Endothelial cell of umbilical vein (primary cell): ENCODE measurements around the gene RGL4. TPM values are rescaled to one million over a fixed set of nuclear protein-coding genes. Genes with fewer than 3 reads are reported as not detected.
"Not testable (repeated sequence)": the region's sequence is repeated elsewhere in the genome, so short reads cannot be mapped to it uniquely, and the experiment has no call there.

Experiments used
- Bru-seq: library from RNA; stranded (reverse); fragments of 400-500 nt; gene quantifications from one replicate; lab custom pipeline; 2021; lab: Mats Ljungman, UMichigan
- BruChase-seq, 2 experiments: library from RNA; stranded (reverse); fragments of 400-500 nt; gene quantifications; one replicate each; lab custom pipeline; 2021; lab: Mats Ljungman, UMichigan
- BruUV-seq: library from RNA; stranded (reverse); fragments of 400-500 nt; replicated peaks from 2 replicates; lab custom pipeline; 2021; lab: Mats Ljungman, UMichigan
- CTCF ChIA-PET: fragments of 300-600, 350-600 bp; sonication (Branson Sonifier 250); formaldehyde crosslinking; loops from one replicate; lab custom pipeline; 2021; ENCODE audit warnings: antibody characterized with exemption, inconsistent platforms; lab: Charles Lee
- POLR2A ChIA-PET: fragments of 300-600, 350-600 bp; sonication (Branson Sonifier 250); formaldehyde crosslinking; loops from one replicate; lab custom pipeline; 2021; ENCODE audit warnings: antibody characterized with exemption, inconsistent platforms; lab: Charles Lee
- DNase-seq: peaks from one replicate; pipeline ENCODE4 v3.0.0-alpha.2; 2011; ENCODE audit warnings: low read depth, low spot score
- FAIRE-seq: peaks from 2 replicates; lab custom pipeline; 2011; peaks lifted over from hg19 to GRCh38; lab: Jason Lieb, UNC
- H2AFZ ChIP-seq: 2 replicates; pipeline ENCODE4 v1.6.0; 2012; ENCODE audit warnings: low read depth, low read length, control low read depth, inconsistent platforms
- H3K27ac ChIP-seq: 2 replicates; pipeline ENCODE4 v1.5.1; 2011; ENCODE audit warnings: low read depth, mild to moderate bottlenecking, control low read depth, low read length, moderate library complexity; ENCODE audit not compliant: insufficient read depth
- H3K27me3 ChIP-seq, 2 experiments: 2 replicates each; pipeline versions ENCODE4 v1.6.0 to v1.6.1; 2011; ENCODE audit warnings: low read length in 2 of 2, mixed read lengths in 1 of 2; ENCODE audit not compliant: control insufficient read depth in 2 of 2, insufficient read depth in 2 of 2
- H3K36me3 ChIP-seq, 2 experiments: 2 replicates in 1 of 2; 3 replicates in 1 of 2; pipeline ENCODE4 v1.5.1; 2011; ENCODE audit warnings: low read length in 2 of 2, mild to moderate bottlenecking in 1 of 2, moderate library complexity in 1 of 2; ENCODE audit not compliant: control insufficient read depth in 2 of 2, insufficient read depth in 2 of 2; ENCODE audit errors: extremely low read depth in 1 of 2
- H3K4me1 ChIP-seq: 3 replicates; pipeline ENCODE4 v1.5.1; 2011; ENCODE audit warnings: mild to moderate bottlenecking, low read length; ENCODE audit not compliant: control insufficient read depth, insufficient read depth; ENCODE audit errors: extremely low read depth
- H3K4me2 ChIP-seq: 2 replicates; pipeline ENCODE4 v1.6.1; 2011; ENCODE audit warnings: low read length, control low read depth, mixed read lengths; ENCODE audit not compliant: insufficient read depth
- H3K4me3 ChIP-seq, 3 experiments: fragments of 200-600 bp in 1 of 3; sonication (generic), shearing (Covaris generic) in 1 of 3; replicated peaks in 1 of 3; 2 replicates each; pipeline ENCODE4 v1.5.1; 2011 to 2016; ENCODE audit warnings: control low read depth in 3 of 3, low read length in 3 of 3, mild to moderate bottlenecking in 2 of 3, inconsistent platforms in 1 of 3, low read depth in 1 of 3, moderate library complexity in 1 of 3; ENCODE audit not compliant: insufficient read depth in 1 of 3
- H3K79me2 ChIP-seq: 2 replicates; pipeline ENCODE4 v1.6.0; 2012; ENCODE audit warnings: low read length, inconsistent platforms; ENCODE audit not compliant: control insufficient read depth, insufficient read depth
- H3K9ac ChIP-seq: replicated peaks from 2 replicates; pipeline ENCODE3; 2011; ENCODE audit warnings: low read length, control low read depth; ENCODE audit not compliant: insufficient read depth; ENCODE audit errors: extremely low read depth
- H3K9me1 ChIP-seq: replicated peaks from 3 replicates; pipeline ENCODE4 v1.6.0; 2011; ENCODE audit warnings: mild to moderate bottlenecking, low read length; ENCODE audit not compliant: control insufficient read depth, insufficient read depth; ENCODE audit errors: extremely low read depth
- H3K9me3 ChIP-seq: replicated peaks from 2 replicates; pipeline ENCODE4 v1.5.1; 2012; ENCODE audit warnings: low read length, inconsistent platforms; ENCODE audit not compliant: control insufficient read depth, insufficient read depth
- H4K20me1 ChIP-seq: replicated peaks from 2 replicates; pipeline ENCODE3; 2011; ENCODE audit warnings: mild to moderate bottlenecking, low read length; ENCODE audit not compliant: control insufficient read depth, insufficient read depth; ENCODE audit errors: extremely low read depth
- CTCF ChIP-seq, 2 donors: IDR thresholded peaks; 1 replicate in 1 of 2; 2 replicates in 1 of 2; pipeline ENCODE4 v1.5.1; 2011; ENCODE audit warnings: low read length in 2 of 2, mild to moderate bottlenecking in 2 of 2, moderate library complexity in 2 of 2, control low read depth in 1 of 2, inconsistent platforms in 1 of 2, low read depth in 1 of 2; ENCODE audit not compliant: insufficient read depth in 1 of 2; ENCODE audit errors: extremely low read depth in 1 of 2
- EZH2 ChIP-seq: IDR thresholded peaks from 2 replicates; pipeline ENCODE4 v1.6.1; 2012; ENCODE audit warnings: borderline replicate concordance, low read depth, mild to moderate bottlenecking, moderate library complexity, low read length, inconsistent platforms; ENCODE audit not compliant: severe bottlenecking
- GATA2 ChIP-seq: IDR thresholded peaks from 2 replicates; pipeline ENCODE4 v1.7.0; 2011; ENCODE audit warnings: low read depth, mild to moderate bottlenecking, moderate library complexity, mixed read lengths, low read length; ENCODE audit not compliant: insufficient read length, insufficient read depth
- MAX ChIP-seq: IDR thresholded peaks from 2 replicates; pipeline ENCODE4 v1.6.1; 2011; ENCODE audit not compliant: insufficient read depth, insufficient read length
- MYC ChIP-seq: IDR thresholded peaks from one replicate; pipeline ENCODE4 v1.6.1; 2011; ENCODE audit warnings: mild to moderate bottlenecking, low read depth, low read length
- POLR2AphosphoS5 ChIP-seq: IDR thresholded peaks from 2 replicates; pipeline ENCODE4 v1.6.1; 2012; ENCODE audit warnings: low read depth, mild to moderate bottlenecking, control low read depth, low read length, moderate library complexity; ENCODE audit not compliant: insufficient read depth
- dilution Hi-C: fragments of 300-500 bp; cut with MboI; formaldehyde crosslinking; loops from one replicate; pipeline ENCODE4 v1.15.0; 2019; ENCODE audit warnings: low sequenced_read_pairs; ENCODE audit not compliant: extremely low pct_ligation_motif_present
- intact Hi-C: fragments of 100-400 bp; cut with micrococcal nuclease; formaldehyde crosslinking; loops from one replicate; pipeline ENCODE4 v1.10.0; 2022
- long read RNA-seq: library from polyadenylated mRNA; stranded (forward); transcript quantifications from one replicate; pipeline ENCODE4 v2.0.0, GENCODE V29; 2021
- polyA minus RNA-seq, 3 experiments: library from RNA; depleted of rRNA, polyadenylated mRNA; stranded (reverse); fragments of >200 nt; gene quantifications; 1 replicate in 1 of 3; 2 replicates in 2 of 3; pipeline ENCODE4 v1.2.3, GENCODE V29; 2011
- polyA plus RNA-seq, 4 experiments: library from polyadenylated mRNA; depleted of rRNA in 3 of 4; stranded (reverse) in 3 of 4; unstranded in 1 of 4; fragments of >200 nt; gene quantifications; 2 replicates each; pipeline versions ENCODE4 v1.2.1 to v1.2.3, GENCODE V29; 2011 to 2012; ENCODE audit warnings: missing spikeins in 1 of 4
- total RNA-seq: library from RNA; stranded (reverse); gene quantifications from 2 replicates; pipeline ENCODE4 v1.2.3, GENCODE V29; 2021

The RGL4 gene, protein sequence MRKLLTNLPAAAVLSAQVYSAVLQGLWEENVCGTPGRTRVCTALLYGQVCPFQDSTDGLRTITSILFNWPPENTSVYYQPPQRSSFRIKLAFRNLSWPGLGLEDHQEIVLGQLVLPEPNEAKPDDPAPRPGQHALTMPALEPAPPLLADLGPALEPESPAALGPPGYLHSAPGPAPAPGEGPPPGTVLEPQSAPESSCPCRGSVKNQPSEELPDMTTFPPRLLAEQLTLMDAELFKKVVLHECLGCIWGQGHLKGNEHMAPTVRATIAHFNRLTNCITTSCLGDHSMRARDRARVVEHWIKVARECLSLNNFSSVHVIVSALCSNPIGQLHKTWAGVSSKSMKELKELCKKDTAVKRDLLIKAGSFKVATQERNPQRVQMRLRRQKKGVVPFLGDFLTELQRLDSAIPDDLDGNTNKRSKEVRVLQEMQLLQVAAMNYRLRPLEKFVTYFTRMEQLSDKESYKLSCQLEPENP
- total RNA-seq (not detected in 2 replicates), polyA plus RNA-seq (not detected in 2 replicates), polyA minus RNA-seq (not detected in 2 replicates), Bru-seq, nascent RNA (not detected), BruChase-seq, experiment 1, labeled RNA remaining after a 6-hour chase (not detected), BruChase-seq, experiment 2, labeled RNA remaining after a 2-hour chase (not detected)
- not detected in 2 replicates for polyA plus RNA-seq (2011; cell fraction: cytosol; rRNA removed)
- not detected in 2 replicates for polyA plus RNA-seq (2011; cell fraction: nucleus; rRNA removed)
- polyA plus RNA-seq (2012), result 0.11 and 0.49 TPM in 2 replicates
- not detected for polyA minus RNA-seq (2011; cell fraction: cytosol; rRNA and poly(A)+ RNA removed)
- polyA minus RNA-seq (2011; cell fraction: nucleus; rRNA and poly(A)+ RNA removed), result not detected in 2 replicates
- long read RNA-seq, result 0 reads

GRCh38 chr22:23690713-23691112 is at the start of gene RGL4:
TSS of gene RGL4 (plus strand) at chr22:23691013. CDS start at chr22:23692031, 1,018 bp downstream.
- no peak within 1 kb of the TSS for H3K4me2 ChIP-seq
- intact Hi-C loops, result no loop called here
- no peaks in the 10 kb centered on the region for H3K27me3 ChIP-seq
- FAIRE-seq (no peak), DNase-seq (no peak)
- H3K79me2 ChIP-seq, result no peaks in the 10 kb centered on the region
- H3K4me1 ChIP-seq, result no peaks in the 10 kb centered on the region
- H3K4me3 ChIP-seq, result no peak within 1 kb of the TSS
- ChIA-PET POLR2A (no interaction called here), CTCF (no interaction called here)
- dilution Hi-C loops, result no loop called here
- H3K36me3 ChIP-seq, result peaks cover 4 to 16% of the 10 kb centered on the region in 2 experiments
- no peak within 1 kb of the TSS for H2AFZ ChIP-seq
- no peak within 1 kb of the TSS for H3K27ac ChIP-seq
- H3K9ac ChIP-seq, result no peak within 1 kb of the TSS
- no peaks in the 10 kb centered on the region for H4K20me1 ChIP-seq
- H3K9me3 ChIP-seq, result no peaks in the 10 kb centered on the region
- no peaks in the 10 kb centered on the region for H3K9me1 ChIP-seq
- BruUV-seq, result no TSS peak
- no peak for TF ChIP-seq CTCF (IDR thresholded peaks at IDR 0.05; ENCODE audit: extremely low read depth in 1 of 2, insufficient read depth in 1 of 2, low read depth in 1 of 2, low read length in 2 of 2)
- no peak for TF ChIP-seq MAX
- no peak for TF ChIP-seq EZH2
- TF ChIP-seq POLR2AphosphoS5, result no peak
- TF ChIP-seq MYC, result no peak
- no peak for TF ChIP-seq GATA2

- H3K27me3 ChIP-seq, FAIRE-seq, H3K4me2 ChIP-seq, intact Hi-C loops, H3K4me1 ChIP-seq, POLR2A ChIA-PET, dilution Hi-C loops, H4K20me1 ChIP-seq, H3K79me2 ChIP-seq, H3K36me3 ChIP-seq, H3K4me3 ChIP-seq, CTCF ChIA-PET, H3K9ac ChIP-seq, H2AFZ ChIP-seq, H3K9me3 ChIP-seq, H3K9me1 ChIP-seq, H3K27ac ChIP-seq, DNase-seq, BruUV-seq: not testable (repeated sequence)
These were observed 44.3 kb upstream of the RGL4 start for GRCh38 chr22:23646526-23646925.
